A673 (cell line): Measurements from ENCODE around the gene IYD.

Experiments used
- CTCF ChIP-seq: fragments of 300-800, 200-600 bp; sonication (generic); conservative IDR thresholded peaks from 2 replicates; pipeline ENCODE4 v1.5.1; 2017; ENCODE audit warnings: low read depth, mild to moderate bottlenecking, antibody characterized with exemption, low read length, moderate library complexity, mixed read lengths
- EZH2 ChIP-seq: fragments of 200-600 bp; sonication (generic); IDR thresholded peaks from 2 replicates; pipeline ENCODE4 v1.6.1; 2017; ENCODE audit warnings: borderline replicate concordance, low read depth, mild to moderate bottlenecking, mixed read lengths, antibody characterized with exemption, low read length; ENCODE audit not compliant: poor library complexity, severe bottlenecking

GRCh38 chr6:150346346-150346745 lies 22.5 kb upstream of the IYD start:
- TF ChIP-seq CTCF (no peak), EZH2 (no peak)
